ENCODE measurements around the gene NUDT4. TPM values are rescaled to one million over a fixed set of nuclear protein-coding genes. Genes with fewer than 3 reads are reported as not detected.
"Not testable (repeated sequence)": the region's sequence is repeated elsewhere in the genome, so short reads cannot be mapped to it uniquely, and the experiment has no call there.

Gene NUDT4
- total RNA-seq, 1 donor from 2014 or later, result 60.2 TPM

GRCh38 chr12:93407963-93408283 lies 30.2 kb downstream of the NUDT4 start:
- Mint-ChIP-seq H3K4me3 (ENCODE audit: unreplicated experiment) (no peak overlapping the region), H3K36me3 (ENCODE audit: low read depth, unreplicated experiment) (peaks cover 13% of the 10 kb centered on the region), H3K9me3 (ENCODE audit: unreplicated experiment) (no peaks in the 10 kb centered on the region), H3K4me1 (ENCODE audit: low read depth, unreplicated experiment) (peaks cover 9% of the 10 kb centered on the region), H3K27me3 (ENCODE audit: low read depth, unreplicated experiment) (no peaks in the 10 kb centered on the region), H3K27ac (ENCODE audit: unreplicated experiment) (no peak overlapping the region)
- Histone ChIP-seq H4K20me1 (ENCODE audit: insufficient read depth, low read length) (no peaks in the 10 kb centered on the region), H3K9ac (ENCODE audit: low read length) (no peak overlapping the region), H3K27ac (ENCODE audit: low read depth, low read length) (no peak overlapping the region), H3K27me3 (ENCODE audit: insufficient read depth, low read length) (no peaks in the 10 kb centered on the region), H3K4me3 (ENCODE audit: insufficient read depth, low read depth, low read length) (no peak overlapping the region), H3K9me3 (ENCODE audit: insufficient read depth, low read depth, low read length) (no peaks in the 10 kb centered on the region), H3K4me1 (ENCODE audit: insufficient read depth, low read length) (peaks cover 3% of the 10 kb centered on the region), H2AFZ (ENCODE audit: low read depth, low read length) (no peak overlapping the region), H3K4me2 (ENCODE audit: low read length) (no peak overlapping the region), H3K79me2 (ENCODE audit: insufficient read depth, low read length) (peaks cover 31% of the 10 kb centered on the region), H3K36me3 (ENCODE audit: insufficient read depth, low read length) (peaks cover 40% of the 10 kb centered on the region)
- DNase-seq (ENCODE audit: low read depth) (no peak), FAIRE-seq (no peak)
- TF ChIP-seq EZH2 (IDR thresholded peaks at IDR 0.05; ENCODE audit: insufficient read depth, low read length) (no peak), CTCF (IDR thresholded peaks at IDR 0.05; ENCODE audit: insufficient read depth, low read depth, low read length) (no peak)

GRCh38 chr12:93408813-93409212 lies 31.1 kb downstream of the NUDT4 start:
- no peaks in the 10 kb centered on the region for H3K27me3 Mint-ChIP-seq (ENCODE audit: low read depth, unreplicated experiment)
- no peak overlapping the region for H3K9ac ChIP-seq (ENCODE audit: low read length)

GRCh38 chr12:93409343-93410187 lies 31.8 kb downstream of the NUDT4 start:
- not testable (repeated sequence) for H4K20me1 ChIP-seq (ENCODE audit: insufficient read depth, low read length); DNase-seq (ENCODE audit: low read depth); H3K9ac ChIP-seq (ENCODE audit: low read length); H3K4me3 ChIP-seq (ENCODE audit: insufficient read depth, low read depth, low read length); H3K27ac ChIP-seq (ENCODE audit: low read depth, low read length); H3K36me3 Mint-ChIP-seq (ENCODE audit: low read depth, unreplicated experiment); FAIRE-seq; H3K27ac Mint-ChIP-seq (ENCODE audit: unreplicated experiment); H3K27me3 Mint-ChIP-seq (ENCODE audit: low read depth, unreplicated experiment); H3K9me3 ChIP-seq (ENCODE audit: insufficient read depth, low read depth, low read length); H3K9me3 Mint-ChIP-seq (ENCODE audit: unreplicated experiment); H3K4me1 ChIP-seq (ENCODE audit: insufficient read depth, low read length); H3K4me2 ChIP-seq (ENCODE audit: low read length); H2AFZ ChIP-seq (ENCODE audit: low read depth, low read length); H3K4me3 Mint-ChIP-seq (ENCODE audit: unreplicated experiment); H3K27me3 ChIP-seq (ENCODE audit: insufficient read depth, low read length)
- H3K4me1 Mint-ChIP-seq (ENCODE audit: low read depth, unreplicated experiment), result peaks cover 19% of the 10 kb centered on the region
- Histone ChIP-seq H3K36me3 (ENCODE audit: insufficient read depth, low read length) (peaks cover 27% of the 10 kb centered on the region), H3K79me2 (ENCODE audit: insufficient read depth, low read length) (peaks cover 46% of the 10 kb centered on the region)

More at GRCh38 chr12:93408813-93409212, 31.1 kb downstream of the NUDT4 start:
- H3K4me3 ChIP-seq (ENCODE audit: insufficient read depth, low read depth, low read length), result no peak overlapping the region
- TF ChIP-seq EZH2 (IDR thresholded peaks at IDR 0.05; ENCODE audit: insufficient read depth, low read length) (no peak), CTCF (IDR thresholded peaks at IDR 0.05; ENCODE audit: insufficient read depth, low read depth, low read length) (no peak)
- DNase-seq (ENCODE audit: low read depth), result no peak
- no peak overlapping the region for H3K4me3 Mint-ChIP-seq (ENCODE audit: unreplicated experiment)
- peaks cover 1% of the 10 kb centered on the region for H3K9me3 Mint-ChIP-seq (ENCODE audit: unreplicated experiment)
- no peak for FAIRE-seq
- no peak overlapping the region for H3K27ac Mint-ChIP-seq (ENCODE audit: unreplicated experiment)
- no peaks in the 10 kb centered on the region for H3K9me3 ChIP-seq (ENCODE audit: insufficient read depth, low read depth, low read length)
- H3K4me1 ChIP-seq (ENCODE audit: insufficient read depth, low read length), result peaks cover 3% of the 10 kb centered on the region
- H2AFZ ChIP-seq (ENCODE audit: low read depth, low read length), result no peak overlapping the region
- H3K4me1 Mint-ChIP-seq (ENCODE audit: low read depth, unreplicated experiment), result peaks cover 16% of the 10 kb centered on the region
- no peak overlapping the region for H3K4me2 ChIP-seq (ENCODE audit: low read length)
- peaks cover 13% of the 10 kb centered on the region for H3K36me3 Mint-ChIP-seq (ENCODE audit: low read depth, unreplicated experiment)
- no peaks in the 10 kb centered on the region for H3K27me3 ChIP-seq (ENCODE audit: insufficient read depth, low read length)
- H3K27ac ChIP-seq (ENCODE audit: low read depth, low read length), result no peak overlapping the region
- H4K20me1 ChIP-seq (ENCODE audit: insufficient read depth, low read length), result peaks cover 7% of the 10 kb centered on the region
- H3K36me3 ChIP-seq (ENCODE audit: insufficient read depth, low read length), result peaks cover 35% of the 10 kb centered on the region
- H3K79me2 ChIP-seq (ENCODE audit: insufficient read depth, low read length), result peaks cover 40% of the 10 kb centered on the region

- Histone ChIP-seq H3K36me3 (ENCODE audit: insufficient read depth, low read length) (peaks cover 24% of the 10 kb centered on the region), H3K79me2 (ENCODE audit: insufficient read depth, low read length) (peaks cover 54% of the 10 kb centered on the region)
- not testable (repeated sequence) for H4K20me1 ChIP-seq (ENCODE audit: insufficient read depth, low read length); H3K36me3 Mint-ChIP-seq (ENCODE audit: low read depth, unreplicated experiment); H3K4me3 ChIP-seq (ENCODE audit: insufficient read depth, low read depth, low read length); H3K9me3 Mint-ChIP-seq (ENCODE audit: unreplicated experiment); H3K4me2 ChIP-seq (ENCODE audit: low read length); H3K27ac Mint-ChIP-seq (ENCODE audit: unreplicated experiment); H3K27me3 ChIP-seq (ENCODE audit: insufficient read depth, low read length); H2AFZ ChIP-seq (ENCODE audit: low read depth, low read length); H3K4me1 ChIP-seq (ENCODE audit: insufficient read depth, low read length); H3K9me3 ChIP-seq (ENCODE audit: insufficient read depth, low read depth, low read length); H3K27ac ChIP-seq (ENCODE audit: low read depth, low read length); H3K4me3 Mint-ChIP-seq (ENCODE audit: unreplicated experiment); H3K9ac ChIP-seq (ENCODE audit: low read length); FAIRE-seq; H3K27me3 Mint-ChIP-seq (ENCODE audit: low read depth, unreplicated experiment); DNase-seq (ENCODE audit: low read depth)
- H3K4me1 Mint-ChIP-seq (ENCODE audit: low read depth, unreplicated experiment), result peaks cover 33% of the 10 kb centered on the region
Measured at GRCh38 chr12:93411060-93411459, 33.3 kb downstream of the NUDT4 start.

Data from astrocyte (in vitro differentiated cells and primary cell).